HG02571 (cell line): ENCODE data around the gene CERS6.
"Not testable (repeated sequence)": the region's sequence is repeated elsewhere in the genome, so short reads cannot be mapped to it uniquely, and the experiment has no call there.

Experiments
- ATAC-seq: cut with Tn5 transposase; IDR thresholded peaks from one replicate; pipeline ENCODE4 v1.9.1; 2021; ENCODE audit warnings: mild to moderate bottlenecking, moderate library complexity; ENCODE audit not compliant: unreplicated experiment

Gene CERS6

GRCh38 chr2:168662651-168663208 is 206.7 kb downstream of the CERS6 start:
- no peak for ATAC-seq

GRCh38 chr2:168663993-168664392 is 207.9 kb downstream of the CERS6 start:
- no peak for ATAC-seq

- ATAC-seq: not testable (repeated sequence)
These were observed 208.6 kb downstream of the CERS6 start for GRCh38 chr2:168664715-168665114.

GRCh38 chr2:168666339-168666738 is 210.3 kb downstream of the CERS6 start:
- no peak for ATAC-seq

- no peak for ATAC-seq
These were observed 211.1 kb downstream of the CERS6 start for GRCh38 chr2:168667156-168667555.

GRCh38 chr2:168669151-168669550 is 213.1 kb downstream of the CERS6 start:
- ATAC-seq: no peak

- no peak for ATAC-seq
These were observed 214.4 kb downstream of the CERS6 start for GRCh38 chr2:168670478-168670877.

- no peak for ATAC-seq
These were observed 215.9 kb downstream of the CERS6 start for GRCh38 chr2:168671932-168672331.

- ATAC-seq: no peak
These were observed 217.5 kb downstream of the CERS6 start for GRCh38 chr2:168673265-168674189.

GRCh38 chr2:168678153-168678853 is 222.2 kb downstream of the CERS6 start:
- ATAC-seq: no peak

- no peak for ATAC-seq
These were observed 223.0 kb downstream of the CERS6 start for GRCh38 chr2:168679081-168679480.

- ATAC-seq: no peak
These were observed 223.8 kb downstream of the CERS6 start for GRCh38 chr2:168679741-168680310.

- ATAC-seq: no peak
These were observed 227.9 kb downstream of the CERS6 start for GRCh38 chr2:168683996-168684395.

- no peak for ATAC-seq
These were observed 229.0 kb downstream of the CERS6 start for GRCh38 chr2:168684921-168685599.

- no peak for ATAC-seq
These were observed 229.8 kb downstream of the CERS6 start for GRCh38 chr2:168685600-168686451.

- no peak for ATAC-seq
These were observed 230.6 kb downstream of the CERS6 start for GRCh38 chr2:168686452-168687191.

GRCh38 chr2:168687314-168687713 is 231.2 kb downstream of the CERS6 start:
- ATAC-seq: no peak

GRCh38 chr2:168690381-168690885 is 234.4 kb downstream of the CERS6 start:
- no peak for ATAC-seq

- no peak for ATAC-seq
These were observed 235.1 kb downstream of the CERS6 start for GRCh38 chr2:168691221-168691620.
